NCI-H1105 treated with DMSO at 0.1 percent for 48 hours (cell line): ENCODE data around the gene ABCA6.

Source experiments
- DNase-seq: peaks from one replicate; lab custom pipeline; 2025; lab: John Stamatoyannopoulos, UW

Gene ABCA6

DNA sequence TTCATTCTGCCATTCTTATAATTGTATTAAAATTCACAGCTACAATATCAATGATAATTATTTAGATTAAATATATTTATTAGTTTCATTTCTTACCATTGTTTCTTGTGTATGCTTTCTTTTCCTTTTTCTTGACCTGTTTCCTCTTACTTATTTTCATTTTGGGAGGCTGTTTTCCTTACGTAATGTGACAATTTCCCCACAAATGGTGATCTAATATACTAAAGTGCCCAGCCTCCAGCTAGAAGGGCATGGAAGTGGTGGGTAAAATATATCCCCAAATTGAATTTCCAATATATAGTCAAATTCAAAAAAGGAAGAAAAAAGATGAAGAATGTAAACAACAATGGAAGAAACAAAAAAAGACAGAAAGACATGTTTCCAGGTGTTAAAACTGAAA is 1.5 kb upstream of the ABCA6 start:
- no peak for DNase-seq

GRCh38 chr17:69142175-69142802 is 594 bp upstream of the ABCA6 start:
- DNase-seq, result no peak

- no peak for DNase-seq
Observed at GRCh38 chr17:69134112-69134511, 7.6 kb downstream of the ABCA6 start.

DNA sequence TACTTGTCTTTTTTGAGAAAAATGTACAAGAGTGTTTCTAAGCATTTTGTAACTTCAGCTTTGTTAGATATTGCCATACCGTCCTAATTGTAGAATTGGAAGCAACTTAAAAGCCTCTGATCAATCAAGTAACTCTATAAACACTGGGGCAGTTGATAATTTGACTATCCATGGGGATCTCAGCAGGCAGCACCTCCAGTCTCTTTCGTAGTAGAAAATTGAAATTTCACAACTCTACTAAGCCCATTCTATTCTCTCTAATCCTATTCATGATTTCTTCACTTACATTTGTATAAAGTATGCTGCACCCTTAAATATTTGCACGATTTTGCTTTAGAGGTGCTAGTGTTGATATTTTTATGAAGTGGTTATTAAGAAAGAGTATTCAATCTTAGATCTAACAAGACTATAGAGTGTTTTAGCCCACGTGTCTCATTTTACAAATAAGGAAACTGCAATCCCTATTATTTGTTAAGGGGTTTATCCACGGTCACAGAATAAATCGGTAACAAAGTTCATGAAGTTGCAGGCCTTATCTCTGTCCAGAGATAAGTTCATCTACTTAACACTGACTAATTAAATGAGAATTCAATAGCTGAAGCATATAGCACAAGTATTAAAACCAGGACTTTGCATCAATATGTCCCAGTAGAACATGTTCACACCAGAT is 10.9 kb downstream of the ABCA6 start:
- no peak for DNase-seq

- DNase-seq, result no peak
Observed at GRCh38 chr17:69123626-69124025, 18.1 kb downstream of the ABCA6 start.

DNA sequence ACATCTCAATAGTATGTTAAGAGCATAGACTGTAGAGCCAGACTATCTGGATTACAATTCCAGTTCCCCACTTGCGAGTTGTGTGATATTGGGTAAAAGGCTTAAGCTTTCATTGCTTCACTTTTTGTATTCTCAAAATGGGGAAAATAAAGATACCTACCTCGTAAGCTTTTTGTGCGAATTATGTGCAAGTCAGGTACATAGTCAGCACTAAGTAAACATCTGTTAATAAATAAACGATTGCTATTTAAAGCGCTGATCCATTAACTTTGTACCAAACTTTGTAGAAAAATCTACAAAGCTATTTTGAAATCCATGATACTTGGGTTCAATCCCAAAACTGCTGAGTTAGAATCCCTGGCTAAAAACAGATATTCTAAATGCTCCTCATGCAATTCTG is 19.6 kb downstream of the ABCA6 start:
- no peak for DNase-seq

GRCh38 chr17:69117855-69118784 is 23.6 kb downstream of the ABCA6 start:
- DNase-seq, result no peak

DNA sequence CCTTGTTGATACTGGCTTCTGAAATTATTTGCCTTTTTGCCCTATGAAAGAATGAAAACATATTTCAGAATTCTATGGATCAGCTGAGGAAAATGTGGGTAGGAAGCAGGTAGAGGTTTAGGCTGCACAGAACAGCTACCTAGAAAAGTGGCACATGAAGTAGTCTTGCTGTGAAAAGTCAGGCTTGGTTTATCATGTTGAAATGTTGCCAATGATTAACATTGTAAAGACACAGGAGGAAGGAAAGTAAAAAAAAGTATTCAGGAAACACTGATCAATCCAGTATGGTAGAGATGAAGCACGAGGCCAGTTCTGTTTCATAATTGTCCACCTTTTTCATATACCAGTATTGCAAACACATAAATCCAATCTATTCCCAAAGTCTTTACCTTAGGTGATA is 29.9 kb downstream of the ABCA6 start:
- DNase-seq, result no peak

- DNase-seq, result no peak
Observed at GRCh38 chr17:69105907-69106730, 35.6 kb downstream of the ABCA6 start.

DNA sequence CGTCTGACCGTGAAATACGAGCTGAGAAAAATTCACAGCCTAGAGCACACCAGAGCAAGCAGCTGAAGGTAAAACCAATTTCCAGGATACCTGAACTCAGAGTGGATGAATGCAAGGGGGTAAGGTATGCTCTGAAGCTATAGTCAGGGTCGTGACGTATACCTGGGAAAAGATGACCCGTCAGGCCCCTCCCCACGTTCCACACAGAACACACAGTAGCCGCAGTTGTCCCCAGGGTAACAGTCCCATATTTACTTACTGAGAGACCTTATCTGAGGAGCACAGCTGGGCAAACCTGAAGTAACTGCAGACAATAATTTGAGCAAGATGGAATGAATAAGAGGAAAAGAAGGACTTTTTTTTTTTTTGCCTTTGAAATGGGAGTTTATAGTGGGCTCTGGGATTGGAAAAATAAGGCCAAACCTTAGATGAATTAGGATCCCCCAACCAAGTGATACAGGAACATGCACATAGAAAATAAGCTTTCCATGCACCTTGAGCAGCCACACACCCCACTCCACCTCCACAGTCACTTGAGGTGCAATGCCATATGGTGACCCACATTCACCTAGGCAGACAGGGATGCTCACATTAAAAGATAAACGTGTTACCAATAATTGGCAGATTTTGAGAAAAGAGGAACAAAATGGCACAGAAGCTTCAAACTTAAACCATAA is 38.0 kb downstream of the ABCA6 start:
- DNase-seq, result no peak

GRCh38 chr17:69098625-69099024 is 43.1 kb downstream of the ABCA6 start:
- no peak for DNase-seq

GRCh38 chr17:69096541-69096940 is 45.2 kb downstream of the ABCA6 start:
- DNase-seq, result no peak

DNA sequence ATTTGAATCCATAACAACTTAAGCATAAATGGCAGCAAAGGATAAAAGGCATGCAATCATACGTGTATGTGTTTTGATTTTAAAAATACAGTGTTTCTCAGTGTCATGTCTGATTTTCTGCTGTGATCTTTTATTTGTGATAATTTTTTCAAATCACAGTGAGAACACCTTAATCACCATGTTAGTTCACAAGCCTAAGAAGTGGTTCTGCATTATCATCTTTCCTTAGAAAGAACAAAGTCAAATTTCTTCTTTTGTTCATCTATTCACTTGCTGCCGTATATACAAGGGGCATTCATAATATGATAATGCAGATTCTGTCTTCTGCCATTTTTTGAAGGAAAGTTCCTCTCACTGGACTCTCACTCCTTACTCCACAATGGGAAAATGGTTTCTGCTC is 47.7 kb downstream of the ABCA6 start:
- DNase-seq, result no peak

- DNase-seq, result no peak
Observed at GRCh38 chr17:69093279-69093789, 48.4 kb downstream of the ABCA6 start.

DNA sequence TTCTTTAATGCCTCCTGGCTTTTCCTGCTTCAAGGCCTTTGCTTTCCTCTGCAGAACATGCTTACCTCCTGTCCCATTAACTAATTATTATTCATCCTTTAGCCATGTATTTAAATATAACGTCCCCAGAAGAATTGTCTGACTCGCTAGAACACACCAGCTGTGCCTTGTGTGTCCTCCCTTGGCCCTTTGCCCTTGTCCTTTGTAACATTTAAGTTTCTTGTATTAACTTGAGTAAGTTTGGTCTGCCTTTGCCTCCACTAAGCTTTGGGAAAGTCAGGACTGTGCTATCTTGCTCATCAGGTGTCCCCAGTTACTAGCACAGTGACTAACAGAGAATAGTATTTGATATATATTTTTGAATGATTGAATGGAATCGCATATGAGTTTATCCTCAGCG is 51.3 kb downstream of the ABCA6 start:
- DNase-seq, result no peak

GRCh38 chr17:69088643-69089200 is 53.0 kb downstream of the ABCA6 start:
- no peak for DNase-seq

GRCh38 chr17:69086641-69087040 is 55.1 kb downstream of the ABCA6 start:
- no peak for DNase-seq

DNA sequence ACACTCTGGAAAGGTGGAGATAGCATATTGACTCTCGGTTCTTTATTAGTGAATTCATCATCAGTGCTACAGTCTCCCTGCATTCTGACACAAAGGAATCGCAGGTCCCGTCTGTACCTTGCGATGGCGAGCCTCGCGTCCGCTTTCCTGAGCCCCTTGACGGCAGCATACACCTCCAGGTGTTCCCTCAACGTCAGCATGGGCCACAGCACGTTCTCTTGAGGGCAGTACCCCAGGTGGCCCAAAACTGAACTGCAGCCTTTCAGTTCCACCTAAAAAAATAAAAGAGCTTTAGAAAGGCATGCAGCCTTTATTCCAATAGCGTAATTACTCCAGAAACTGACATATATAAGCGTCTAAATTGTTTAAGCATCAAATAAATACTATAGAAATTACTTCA is 56.8 kb downstream of the ABCA6 start:
- no peak for DNase-seq

DNA sequence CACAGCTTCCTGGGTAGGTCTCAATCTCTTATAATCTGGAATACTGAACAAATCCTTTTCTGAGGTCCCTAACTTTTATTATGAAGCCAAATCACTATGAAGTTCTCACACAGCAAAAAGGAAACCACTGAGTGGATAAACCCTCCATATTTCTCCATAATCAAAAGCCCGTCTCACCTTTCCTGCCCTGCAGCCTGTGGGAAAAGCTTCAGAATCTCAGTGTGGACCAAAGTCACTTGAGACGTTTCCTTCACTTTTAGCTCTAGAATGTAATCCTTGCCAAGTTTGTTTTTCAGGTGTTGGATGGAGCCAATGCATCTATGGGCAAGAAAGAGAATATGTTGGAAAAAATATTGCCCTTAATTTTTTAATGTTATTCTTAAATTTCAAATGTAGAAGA is 59.0 kb downstream of the ABCA6 start:
- no peak for DNase-seq

DNA sequence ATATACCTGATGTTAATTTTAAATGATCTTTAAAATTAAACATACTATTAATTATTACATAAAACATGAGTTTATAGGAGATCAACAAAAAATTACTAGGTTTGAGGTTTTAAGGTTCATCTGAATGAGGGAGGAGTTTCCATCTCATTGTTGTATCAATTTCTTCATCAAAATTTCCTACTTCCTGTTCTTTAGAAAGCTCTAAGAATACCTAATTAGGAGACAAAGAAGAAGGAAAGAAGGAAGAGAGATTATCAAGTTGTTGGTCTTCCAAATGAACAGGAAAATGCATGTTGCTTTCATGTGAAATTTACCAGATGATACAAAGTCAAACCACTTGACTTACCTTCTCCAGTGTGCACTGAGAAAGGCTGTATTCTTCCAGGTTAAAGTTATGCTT is 62.8 kb downstream of the ABCA6 start:
- DNase-seq, result no peak

GRCh38 chr17:69075823-69076222 is 65.9 kb downstream of the ABCA6 start:
- DNase-seq, result no peak
